Activated CD4-positive, alpha-beta T cell treated with anti-CD3 and anti-CD28 coated beads for 24 hours (primary cell): ENCODE measurements around the gene DUSP10.

Experiments
- DNase-seq, 2 donors: peaks; one replicate each; pipeline ENCODE4 v3.0.0-alpha.2; 2020; ENCODE audit warnings: low read depth in 2 of 2

DUSP10 gene

GRCh38 chr1:221732052-221732451 is 9.8 kb downstream of the DUSP10 start:
- DNase-seq, result no peak

GRCh38 chr1:221729771-221730330 is 12.0 kb downstream of the DUSP10 start:
- DNase-seq, result no peak

DNA sequence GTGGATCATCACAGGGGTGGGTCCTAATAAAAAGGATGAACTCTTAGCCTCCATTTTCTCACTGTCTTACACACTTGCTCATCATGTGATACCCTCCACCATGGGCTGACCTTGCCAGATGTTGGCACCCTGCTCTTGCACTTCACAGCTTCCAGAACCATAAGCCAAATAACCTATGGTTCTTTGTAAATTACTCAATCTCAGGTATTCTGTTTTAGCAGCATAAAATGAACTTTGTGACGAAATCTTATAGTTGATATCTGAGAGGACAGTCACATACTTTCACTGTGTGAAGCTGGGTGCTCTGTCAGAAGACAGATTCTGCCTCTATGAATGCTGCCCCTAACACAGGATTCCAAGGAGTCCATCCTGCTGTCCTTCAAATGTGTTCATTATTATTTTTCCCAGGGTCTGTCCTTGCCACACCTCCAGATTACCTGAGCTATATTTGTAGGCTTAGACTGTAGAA is 13.8 kb downstream of the DUSP10 start:
- no peak for DNase-seq

DNA sequence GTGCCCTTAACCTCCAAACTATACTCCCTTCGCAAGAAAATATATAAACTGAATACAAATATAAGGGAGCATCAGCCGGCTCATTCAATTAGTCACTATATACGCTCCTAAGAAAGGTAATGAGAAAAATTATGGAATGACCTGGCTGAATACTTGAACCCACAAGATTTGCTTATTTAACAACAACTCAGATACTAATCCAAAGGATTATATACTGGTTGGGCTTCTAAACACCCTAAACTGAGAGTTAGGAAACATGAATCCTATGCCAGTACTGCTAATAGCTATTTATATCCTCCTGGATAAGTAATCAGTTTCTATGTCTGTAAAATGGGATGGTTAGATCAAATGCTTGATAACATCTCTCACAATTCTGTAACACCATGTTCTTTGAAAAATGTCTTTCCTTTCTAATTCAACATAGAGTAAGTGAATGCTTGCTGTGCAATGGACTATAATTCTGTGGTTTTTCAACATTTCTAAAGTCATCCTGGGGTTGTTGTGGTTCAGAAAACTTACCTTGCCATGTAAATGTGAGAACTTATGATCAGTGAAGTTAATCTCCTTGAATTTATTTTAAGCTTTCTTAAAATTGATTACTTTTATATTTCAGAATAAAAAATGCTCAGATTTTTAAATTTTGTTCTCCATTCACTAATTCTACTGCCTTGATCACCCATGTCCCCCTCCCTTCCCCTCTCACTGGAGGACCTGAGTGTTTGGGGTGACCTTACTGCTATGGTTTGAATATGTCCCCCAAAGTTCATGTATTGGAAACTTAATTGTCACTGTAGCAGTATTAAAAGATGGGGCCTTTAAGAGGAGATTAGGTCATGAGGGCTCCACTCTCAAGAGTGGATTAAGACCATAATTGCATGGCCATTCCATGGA is 14.5 kb downstream of the DUSP10 start:
- DNase-seq, result no peak

DNA sequence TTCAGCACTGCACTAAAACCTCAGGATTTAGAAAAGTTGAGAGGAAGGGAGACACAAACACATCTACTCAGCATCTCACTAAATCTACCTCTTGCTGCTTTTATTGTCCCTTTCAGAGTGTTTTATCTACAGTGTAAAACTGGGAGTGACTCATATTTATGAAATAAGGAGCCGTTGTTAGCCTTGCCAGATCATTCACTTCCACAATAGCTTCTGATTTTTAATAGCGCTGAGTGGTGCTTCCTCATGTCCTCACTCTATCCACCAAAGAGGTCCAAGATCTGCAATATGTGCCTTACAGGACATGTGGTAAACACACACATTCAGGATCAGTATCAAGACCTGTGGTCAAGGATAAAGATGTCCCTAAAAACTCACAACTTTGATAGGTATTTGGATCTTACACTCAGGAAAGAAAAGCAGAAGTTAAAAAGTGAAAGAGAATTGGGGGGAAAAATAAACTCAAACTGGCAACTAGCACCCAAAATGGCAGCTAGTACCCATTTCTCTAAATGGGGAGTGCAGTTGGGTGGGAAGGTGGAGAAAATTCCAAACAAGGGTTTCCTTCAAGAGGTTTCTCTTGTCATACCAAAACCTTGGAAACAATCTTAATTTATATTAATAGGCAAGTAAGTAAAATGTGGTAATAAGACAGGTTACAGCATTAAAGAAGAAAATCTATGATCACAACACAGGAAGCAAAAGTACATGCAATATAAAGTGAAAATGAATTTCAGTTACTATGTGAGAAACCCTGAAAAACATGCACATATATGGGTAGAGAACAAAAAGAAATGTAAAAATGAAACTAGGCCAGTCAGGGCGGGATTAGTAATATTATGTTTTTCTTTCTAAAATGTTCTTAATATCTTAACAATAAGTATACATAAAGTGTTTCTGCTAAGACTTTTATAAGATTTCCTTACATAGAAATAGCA is 15.9 kb downstream of the DUSP10 start:
- DNase-seq, result no peak

DNA sequence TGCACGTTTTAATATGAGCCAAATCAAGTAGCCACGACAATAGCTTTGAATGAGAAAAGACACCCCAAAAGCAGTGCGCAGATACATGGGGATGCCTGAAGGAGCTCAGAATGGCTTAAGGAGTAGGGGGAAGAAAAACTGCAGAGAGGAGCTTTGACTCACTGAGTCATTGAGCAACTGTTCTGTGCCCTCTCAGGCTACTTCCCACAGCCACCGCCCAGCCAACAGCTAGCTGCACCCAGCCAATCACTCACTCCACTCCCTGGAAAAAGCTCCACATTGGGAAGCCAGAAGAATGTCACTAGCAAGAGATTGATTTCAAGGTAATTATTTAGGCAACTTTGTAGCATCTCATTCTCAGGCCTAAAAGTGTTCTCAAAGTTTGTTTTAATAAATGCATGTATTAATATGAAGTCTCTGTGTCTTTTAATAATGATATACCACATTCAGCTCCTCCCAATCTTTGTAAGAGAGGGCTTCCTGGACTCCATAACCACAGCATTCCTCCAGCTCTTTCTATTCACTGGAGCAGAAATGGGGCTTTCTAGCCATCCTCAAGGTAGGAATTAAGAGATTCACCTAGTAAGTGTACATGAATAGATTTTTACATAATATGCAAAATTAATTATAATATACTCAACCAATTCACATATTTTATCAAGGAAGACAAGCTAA is 16.8 kb downstream of the DUSP10 start:
- DNase-seq, result no peak

DNA sequence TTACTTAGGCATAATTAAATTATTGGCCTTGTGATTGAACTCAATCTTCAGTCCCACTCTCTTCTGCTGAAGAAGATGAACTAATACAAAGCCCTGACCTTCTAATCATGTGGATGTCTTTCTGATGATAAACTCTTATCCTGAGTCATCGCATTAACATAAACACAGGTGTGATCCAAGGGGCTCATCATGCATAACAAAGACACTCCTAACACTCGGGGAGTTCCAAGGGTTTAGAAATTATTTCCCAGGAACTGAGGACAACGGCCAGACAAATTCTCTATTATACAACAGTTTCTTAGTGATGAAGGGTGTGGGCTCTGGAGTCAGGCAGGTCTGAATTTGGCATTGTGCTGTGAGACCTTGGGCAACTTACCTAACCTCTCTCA is 18.0 kb downstream of the DUSP10 start:
- DNase-seq, result no peak

- no peak for DNase-seq
Measured at GRCh38 chr1:221723018-221723847, 18.7 kb downstream of the DUSP10 start.

GRCh38 chr1:221722254-221723017 is 19.5 kb downstream of the DUSP10 start:
- no peak for DNase-seq

DNA sequence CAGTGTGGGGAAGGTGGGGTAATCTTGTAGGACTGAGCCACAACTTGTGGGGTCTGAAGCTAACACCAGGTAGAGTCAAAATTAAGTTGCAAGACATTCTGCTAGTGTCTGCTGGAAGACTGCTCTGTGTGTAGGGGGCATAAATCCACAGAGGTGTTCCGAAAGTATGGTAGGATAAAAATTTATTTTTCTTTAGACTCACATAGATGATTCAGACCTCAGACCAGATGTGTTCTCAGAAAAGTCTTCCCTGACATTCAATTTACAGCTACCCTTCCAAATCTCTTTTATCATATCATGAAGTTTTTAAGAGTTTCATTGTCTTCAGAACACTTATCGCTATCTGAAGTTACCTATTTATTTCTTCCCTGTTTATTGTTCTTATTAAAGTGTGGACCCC is 21.3 kb downstream of the DUSP10 start:
- DNase-seq, result no peak

DNA sequence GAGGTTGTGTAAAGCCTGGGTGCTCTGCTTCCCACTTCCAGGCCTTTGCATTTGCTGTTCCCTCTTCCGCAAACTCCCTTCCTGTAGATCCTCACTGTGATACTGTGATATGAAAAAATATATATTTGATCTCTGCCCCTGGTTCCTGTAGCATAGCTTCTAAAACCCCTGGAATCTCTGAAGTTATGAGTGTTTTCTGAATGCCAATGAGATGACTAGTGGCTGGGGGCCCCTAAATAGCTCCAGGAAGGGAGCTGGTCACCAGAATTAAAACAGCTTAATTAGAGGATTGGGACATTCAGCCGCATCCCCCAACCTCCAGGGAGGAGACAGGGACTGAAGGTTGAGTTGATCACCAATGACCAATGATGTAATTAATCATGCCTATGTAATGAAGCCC is 21.9 kb downstream of the DUSP10 start:
- no peak for DNase-seq

GRCh38 chr1:221719278-221719597 is 22.7 kb downstream of the DUSP10 start:
- DNase-seq, result no peak

DNA sequence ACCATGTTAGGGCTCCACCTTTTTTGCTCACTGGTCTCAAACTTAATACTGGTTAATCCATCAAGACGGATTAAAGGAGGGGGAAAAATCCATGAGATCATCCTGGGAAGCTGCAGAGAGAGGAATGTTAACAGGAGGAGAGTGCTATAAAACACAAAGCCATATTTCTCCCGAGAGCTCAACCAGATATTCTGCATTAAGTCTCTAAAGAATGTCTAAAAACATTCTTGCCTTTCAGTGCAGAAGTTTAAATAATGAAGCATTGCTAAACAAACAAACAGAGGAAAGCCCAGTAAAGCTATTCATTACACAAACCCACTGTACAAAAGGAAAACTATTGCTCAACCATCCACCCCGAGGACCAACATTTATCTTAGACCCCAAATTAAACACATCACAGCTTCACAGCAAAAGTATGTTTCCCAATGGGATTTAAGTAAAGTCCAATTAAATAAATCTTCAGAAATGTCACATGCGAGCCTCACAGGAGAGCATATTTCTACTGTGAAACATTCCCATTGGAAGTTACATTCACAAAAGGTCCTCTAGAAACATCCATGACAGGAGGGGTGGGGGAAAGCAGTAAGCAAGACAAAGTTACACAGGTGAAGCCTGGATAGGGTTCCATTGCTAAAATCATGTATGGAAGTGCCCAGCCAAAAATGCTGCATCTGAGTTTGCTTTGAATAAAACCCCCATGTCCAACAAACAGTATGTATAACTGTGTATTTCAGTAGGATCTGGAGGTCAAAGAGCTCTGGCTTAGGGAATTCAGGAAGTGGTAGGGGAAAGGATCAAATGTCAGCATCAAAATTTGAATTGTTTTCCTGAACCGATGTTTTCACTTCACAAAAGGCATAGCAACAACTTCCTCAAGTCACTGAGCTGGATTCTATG is 23.3 kb downstream of the DUSP10 start:
- no peak for DNase-seq

- no peak for DNase-seq
Measured at GRCh38 chr1:221717485-221717853, 24.4 kb downstream of the DUSP10 start.

- DNase-seq, result no peak
Measured at GRCh38 chr1:221716713-221717484, 25.0 kb downstream of the DUSP10 start.

DNA sequence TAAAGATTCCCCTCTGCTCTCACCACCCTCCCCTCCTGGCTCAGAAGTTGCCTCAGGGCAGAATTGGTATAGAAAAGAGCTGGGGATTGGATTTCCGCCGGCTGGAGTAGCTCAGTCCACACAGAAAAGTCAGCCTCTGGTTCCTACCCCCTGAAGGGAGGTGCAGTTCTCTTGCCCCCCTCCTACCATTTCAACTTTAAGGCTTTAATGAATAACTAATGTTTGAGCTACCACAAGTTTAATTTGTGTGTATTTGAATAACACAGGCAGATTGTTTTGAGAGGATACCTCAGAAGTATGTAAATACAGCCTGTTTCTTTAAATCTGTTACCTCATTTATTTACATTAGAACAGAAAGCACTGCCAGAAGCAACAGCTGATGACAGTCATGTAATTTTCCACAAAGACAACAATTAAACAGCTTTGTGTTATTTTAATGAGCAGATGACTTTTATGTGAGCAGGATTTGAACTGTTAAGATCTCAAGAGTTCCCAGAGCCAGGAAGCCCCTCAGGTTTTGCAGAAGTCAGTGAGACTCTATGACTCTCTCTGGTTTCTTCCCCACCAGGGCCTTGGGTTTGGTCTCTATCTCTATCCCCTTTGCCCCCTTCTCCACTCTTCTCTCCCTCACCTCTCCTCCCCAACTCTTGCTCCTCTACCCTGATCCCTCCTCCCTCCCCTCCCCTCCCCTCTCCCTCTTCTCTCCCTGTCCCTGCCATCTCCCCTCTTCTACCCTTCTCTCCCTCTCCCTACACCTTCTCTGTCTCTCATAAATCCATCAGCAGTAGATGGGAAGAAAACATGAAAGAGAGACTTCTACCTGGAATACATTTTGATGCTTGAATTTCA is 26.3 kb downstream of the DUSP10 start:
- no peak for DNase-seq
